ENCODE measurements around the gene FAM181A. TPM values are rescaled to one million over a fixed set of nuclear protein-coding genes. Genes with fewer than 3 reads are reported as not detected.

Gene FAM181A
- total and polyA plus RNA-seq, 2 of the 4 experiments (the other 2 are of a cell fraction) = not detected

- no peak overlapping the region for H2BK120ac ChIP-seq (ENCODE audit: low read depth, low read length)
- no peak overlapping the region for H4K91ac ChIP-seq (ENCODE audit: insufficient read depth, low read depth, low read length)
- no peak overlapping the region for H3K56ac ChIP-seq (ENCODE audit: extremely low read depth, insufficient read depth, low read length)
- no peaks in the 10 kb centered on the region for H3K79me1 ChIP-seq (ENCODE audit: low read depth in 1 of 2, low read length in 2 of 2)
- H3K4ac ChIP-seq (ENCODE audit: low read depth, low read length) = no peak overlapping the region
- no peaks in the 10 kb centered on the region for H3K36me3 ChIP-seq (ENCODE audit: control insufficient read depth, insufficient read depth, low read length)
- H3K9ac ChIP-seq (ENCODE audit: low read depth, low read length) = no peak overlapping the region
- ChIA-PET POLR2A (ENCODE audit: unreplicated experiment) (no interaction called here), CTCF (interaction anchor here (0.7 kb wide), 1 partner anchor 23 kb away, joined by 3 read pairs; no protein-coding TSS in a partner anchor)
- 54% methylated on average over 3 of the region's 13 CpGs; no CpG with 5 or more reads in 1 of the 2 experiments for WGBS, 2 experiments (ENCODE audit: extremely low coverage in 2 of 2, insufficient read length in 1 of 2)
- no peaks in the 10 kb centered on the region for H3K4me1 ChIP-seq (ENCODE audit: control insufficient read depth, insufficient read depth, low read length)
- no TSS peak for BruUV-seq (replicated peaks)
- H3K18ac ChIP-seq (ENCODE audit: low read depth, low read length) = no peak overlapping the region
- no peak overlapping the region for H2BK5ac ChIP-seq (ENCODE audit: low read depth, low read length, poor library complexity, severe bottlenecking)
- dilution Hi-C loops (cut with HindIII; ENCODE audit: low sequenced_read_pairs, unreplicated experiment) = no loop called here
- ATAC-seq (ENCODE audit: low read depth) = peak; percentile 98
- no peak overlapping the region for H3K27ac ChIP-seq (ENCODE audit: insufficient read depth, low read length)
- H3K9me3 ChIP-seq (ENCODE audit: control insufficient read depth, insufficient read depth, low read length) = no peaks in the 10 kb centered on the region
- intact Hi-C loops (cut with micrococcal nuclease) = loop anchor here (1.0 to 2.0 kb wide), 2 partner anchors 238 to 686 kb away; partner anchors contain the start of genes GON7 and UBR7
- no peak overlapping the region for H4K8ac ChIP-seq (ENCODE audit: low read depth in 2 of 2, low read length in 2 of 2)
- no peaks in the 10 kb centered on the region for H4K20me1 ChIP-seq (ENCODE audit: insufficient read depth, low read length)
- no peak overlapping the region for H2AK5ac ChIP-seq (ENCODE audit: low read depth, low read length)
- no peak overlapping the region for H3K4me3 ChIP-seq (ENCODE audit: insufficient read depth, low read depth, low read length)
- TF ChIP-seq RAD21 (IDR thresholded peaks at IDR 0.05; ENCODE audit: low read length) (peak; percentile 49), CHD1 (IDR thresholded peaks at IDR 0.05; ENCODE audit: low read depth, low read length) (no peak), RCOR1 (IDR thresholded peaks at IDR 0.05; ENCODE audit: insufficient replicate concordance, low read length) (no peak), CTCF (conservative IDR thresholded peaks at IDR 0.05; ENCODE audit: low read depth, low read length) (peak; percentile 72), ELK1 (IDR thresholded peaks at IDR 0.05; ENCODE audit: borderline replicate concordance, low read depth, low read length) (no peak), MAZ (IDR thresholded peaks at IDR 0.05; ENCODE audit: borderline replicate concordance, low read depth, low read length) (no peak), BHLHE40 (IDR thresholded peaks at IDR 0.05; ENCODE audit: low read depth, low read length) (no peak), MXI1 (IDR thresholded peaks at IDR 0.05; ENCODE audit: borderline replicate concordance, low read depth, low read length) (no peak), POLR2A (IDR thresholded peaks at IDR 0.05; ENCODE audit: low read depth, low read length) (no peak), FOS (IDR thresholded peaks at IDR 0.05; ENCODE audit: low read depth, low read length) (no peak), MAFK (IDR thresholded peaks at IDR 0.05; ENCODE audit: low read depth, low read length) (no peak), NFE2L2 (IDR thresholded peaks at IDR 0.05; ENCODE audit: low read depth, low read length) (no peak), USF2 (IDR thresholded peaks at IDR 0.05; ENCODE audit: low read depth, low read length) (no peak), RFX5 (IDR thresholded peaks at IDR 0.05; ENCODE audit: low read depth, low read length) (no peak), SMC3 (IDR thresholded peaks at IDR 0.05; ENCODE audit: low read depth, low read length) (peak; percentile 69), CEBPB (IDR thresholded peaks at IDR 0.05; ENCODE audit: low read depth, low read length) (no peak)
- no peak overlapping the region for H3K23ac ChIP-seq (ENCODE audit: low read depth, low read length)
- in situ Hi-C loops (cut with MboI; ENCODE audit: low sequenced_read_pairs) = no loop called here
- H3K9me1 ChIP-seq (ENCODE audit: insufficient read depth, low read length) = no peaks in the 10 kb centered on the region
- H4K5ac ChIP-seq (ENCODE audit: low read depth, low read length) = no peak overlapping the region
- peak overlapping the region; percentile 82 for H2AFZ ChIP-seq (replicated peaks; ENCODE audit: low read length, poor library complexity)
- peak; percentile 45 for DNase-seq
- H2AK9ac ChIP-seq (replicated peaks; ENCODE audit: low read depth, low read length, poor library complexity) = peak overlapping the region; percentile 19
- no peak overlapping the region for H3K4me2 ChIP-seq (ENCODE audit: low read depth, low read length)
- no peak overlapping the region for H2BK20ac ChIP-seq (ENCODE audit: low read depth, low read length)
- H3K14ac ChIP-seq (replicated peaks; ENCODE audit: low read depth, low read length) = no peak overlapping the region
- no peak overlapping the region for H2BK15ac ChIP-seq (ENCODE audit: low read depth, low read length)
- H3K27me3 ChIP-seq (ENCODE audit: control insufficient read depth, insufficient read depth, low read length) = peaks cover 20% of the 10 kb centered on the region
Observed at GRCh38 chr14:93892923-93893558, 34.1 kb upstream of the FAM181A start.
